ENCODE data around the gene LITAFD.

Gene LITAFD

GRCh38 chr16:8921347-8921984 is 39.3 kb downstream of the LITAFD start:
- TF ChIP-seq CTCF (IDR thresholded peaks at IDR 0.05), result no peak

GRCh38 chr16:8923199-8923598 is 41.0 kb downstream of the LITAFD start:
- TF ChIP-seq CTCF (IDR thresholded peaks at IDR 0.05), result no peak

GRCh38 chr16:8924214-8924613 is 42.1 kb downstream of the LITAFD start:
- TF ChIP-seq CTCF (IDR thresholded peaks at IDR 0.05), result no peak

GRCh38 chr16:8925455-8925854 is 43.3 kb downstream of the LITAFD start:
- TF ChIP-seq CTCF (IDR thresholded peaks at IDR 0.05), result no peak

- no peak for TF ChIP-seq CTCF (IDR thresholded peaks at IDR 0.05)
Measured at GRCh38 chr16:8926827-8927226, 44.7 kb downstream of the LITAFD start.

GRCh38 chr16:8928467-8928957 is 46.4 kb downstream of the LITAFD start:
- TF ChIP-seq CTCF (IDR thresholded peaks at IDR 0.05), result no peak

- no peak for TF ChIP-seq CTCF (IDR thresholded peaks at IDR 0.05)
Measured at GRCh38 chr16:8929086-8929748, 47.1 kb downstream of the LITAFD start.
